IMR-90 (cell line): ENCODE measurements around the gene ZNF236. TPM values are rescaled to one million over a fixed set of nuclear protein-coding genes. Genes with fewer than 3 reads are reported as not detected.
A peak's percentile ranks its signal among the peaks of the same experiment; 100 is the strongest.

ENCODE experiments used
- ATAC-seq: fragments of 200-7000 bp; cut with Tn5 transposase; 2 replicates; pipeline ENCODE4 v1.9.1; 2020; ENCODE audit warnings: low read depth, mild to moderate bottlenecking, moderate library complexity
- BruUV-seq: library from RNA; stranded (reverse); fragments of 400-500 nt; replicated peaks from 2 replicates; lab custom pipeline; 2021; lab: Mats Ljungman, UMichigan
- CTCF ChIA-PET: fragments of 300-600 bp; formaldehyde crosslinking; extraction: SDS; loops from one replicate; lab custom pipeline; 2021; ENCODE audit warnings: antibody characterized with exemption; lab: Yijun Ruan, JAX
- POLR2A ChIA-PET: fragments of 300-600 bp; sonication (Branson Sonifier 250); formaldehyde crosslinking; loops from one replicate; lab custom pipeline; 2022; ENCODE audit warnings: antibody characterized with exemption; ENCODE audit not compliant: unreplicated experiment; lab: Charles Lee
- DNase-seq: peaks from one replicate; pipeline ENCODE4 v3.0.0; 2013
- H2AFZ ChIP-seq: replicated peaks from 2 replicates; pipeline ENCODE3; 2013; ENCODE audit warnings: low read length, mild to moderate bottlenecking; ENCODE audit not compliant: poor library complexity
- H2AK5ac ChIP-seq: 2 replicates; pipeline ENCODE4 v1.6.1; 2013; ENCODE audit warnings: low read depth, low read length, inconsistent platforms
- H2AK9ac ChIP-seq: replicated peaks from 2 replicates; pipeline ENCODE3; 2013; ENCODE audit warnings: mild to moderate bottlenecking, low read depth, low read length, moderate library complexity; ENCODE audit not compliant: poor library complexity
- H2BK120ac ChIP-seq: 2 replicates; pipeline ENCODE4 v1.6.1; 2013; ENCODE audit warnings: low read depth, low read length, inconsistent platforms
- H2BK15ac ChIP-seq: 3 replicates; pipeline ENCODE4 v1.6.1; 2013; ENCODE audit warnings: low read depth, low read length, inconsistent platforms
- H2BK20ac ChIP-seq: 2 replicates; pipeline ENCODE4 v1.6.1; 2013; ENCODE audit warnings: low read depth, mild to moderate bottlenecking, inconsistent platforms, low read length, moderate library complexity
- H2BK5ac ChIP-seq: 2 replicates; pipeline ENCODE4 v1.6.1; 2013; ENCODE audit warnings: mild to moderate bottlenecking, low read depth, low read length, inconsistent platforms; ENCODE audit not compliant: poor library complexity, severe bottlenecking
- H3K14ac ChIP-seq: replicated peaks from 2 replicates; pipeline ENCODE4 v1.6.1; 2013; ENCODE audit warnings: low read depth, low read length, inconsistent platforms
- H3K18ac ChIP-seq: 2 replicates; pipeline ENCODE4 v1.6.1; 2013; ENCODE audit warnings: low read depth, low read length, control low read depth
- H3K23ac ChIP-seq: 2 replicates; pipeline ENCODE4 v1.6.1; 2013; ENCODE audit warnings: low read depth, low read length, inconsistent platforms
- H3K27ac ChIP-seq: 2 replicates; pipeline ENCODE4 v1.5.1; 2013; ENCODE audit warnings: mild to moderate bottlenecking, control low read depth, low read length; ENCODE audit not compliant: insufficient read depth
- H3K27me3 ChIP-seq: 2 replicates; pipeline ENCODE4 v1.6.1; 2013; ENCODE audit warnings: low read length; ENCODE audit not compliant: control insufficient read depth, insufficient read depth
- H3K36me3 ChIP-seq: 2 replicates; pipeline ENCODE4 v1.6.1; 2013; ENCODE audit warnings: low read length, mixed read lengths; ENCODE audit not compliant: control insufficient read depth, insufficient read depth
- H3K4ac ChIP-seq: 2 replicates; pipeline ENCODE4 v1.6.1; 2013; ENCODE audit warnings: low read depth, low read length, inconsistent platforms
- H3K4me1 ChIP-seq: 2 replicates; pipeline ENCODE4 v1.6.1; 2013; ENCODE audit warnings: low read length, mixed read lengths; ENCODE audit not compliant: control insufficient read depth, insufficient read depth
- H3K4me2 ChIP-seq: 2 replicates; pipeline ENCODE4 v1.6.1; 2013; ENCODE audit warnings: low read depth, mild to moderate bottlenecking, control low read depth, low read length, moderate library complexity
- H3K4me3 ChIP-seq: 2 replicates; pipeline ENCODE4 v1.5.1; 2013; ENCODE audit warnings: low read depth, mild to moderate bottlenecking, control low read depth, low read length, moderate library complexity; ENCODE audit not compliant: insufficient read depth
- H3K56ac ChIP-seq: 2 replicates; pipeline ENCODE4 v1.6.1; 2013; ENCODE audit warnings: low read length, inconsistent platforms; ENCODE audit not compliant: insufficient read depth; ENCODE audit errors: extremely low read depth
- H3K79me1 ChIP-seq, 2 experiments: 2 replicates each; pipeline ENCODE4 v1.6.1; 2013; ENCODE audit warnings: low read length in 2 of 2, inconsistent platforms in 1 of 2, low read depth in 1 of 2
- H3K9ac ChIP-seq: 2 replicates; pipeline ENCODE4 v1.6.1; 2013; ENCODE audit warnings: low read depth, low read length, control low read depth
- H3K9me1 ChIP-seq: 2 replicates; pipeline ENCODE4 v1.6.1; 2013; ENCODE audit warnings: low read length, inconsistent platforms; ENCODE audit not compliant: insufficient read depth
- H3K9me3 ChIP-seq: 2 replicates; pipeline ENCODE4 v1.6.1; 2013; ENCODE audit warnings: low read length; ENCODE audit not compliant: control insufficient read depth, insufficient read depth
- H4K20me1 ChIP-seq: 2 replicates; pipeline ENCODE4 v1.6.1; 2013; ENCODE audit warnings: low read length, inconsistent platforms; ENCODE audit not compliant: insufficient read depth
- H4K5ac ChIP-seq: 2 replicates; pipeline ENCODE4 v1.6.1; 2013; ENCODE audit warnings: mild to moderate bottlenecking, low read depth, low read length, control low read depth
- H4K8ac ChIP-seq, 2 experiments: 2 replicates each; pipeline ENCODE4 v1.6.1; 2013; ENCODE audit warnings: low read depth in 2 of 2, low read length in 2 of 2, control low read depth in 1 of 2, inconsistent platforms in 1 of 2
- H4K91ac ChIP-seq: 2 replicates; pipeline ENCODE4 v1.6.1; 2013; ENCODE audit warnings: low read depth, low read length, inconsistent platforms; ENCODE audit not compliant: insufficient read depth
- FOS ChIP-seq: fragments of 150-350 bp; IDR thresholded peaks from 2 replicates; pipeline ENCODE4 v1.6.1; 2016; ENCODE audit warnings: low read depth, low read length
- MXI1 ChIP-seq: IDR thresholded peaks from 2 replicates; pipeline ENCODE4 v1.6.1; 2012; ENCODE audit warnings: low read depth, mild to moderate bottlenecking, low read length, moderate library complexity, borderline replicate concordance
- NFE2L2 ChIP-seq: fragments of 150-350 bp; IDR thresholded peaks from 2 replicates; pipeline ENCODE4 v1.6.1; 2016; ENCODE audit warnings: low read depth, mild to moderate bottlenecking, low read length
- POLR2A ChIP-seq: IDR thresholded peaks from 2 replicates; pipeline ENCODE4 v1.6.1; 2012; ENCODE audit warnings: mild to moderate bottlenecking, low read depth, low read length
- RAD21 ChIP-seq: IDR thresholded peaks from 2 replicates; pipeline ENCODE4 v1.6.1; 2012; ENCODE audit warnings: low read length, improper control_type of control experiment
- RCOR1 ChIP-seq: IDR thresholded peaks from 2 replicates; pipeline ENCODE4 v1.6.1; 2012; ENCODE audit warnings: mild to moderate bottlenecking, low read length, improper control_type of control experiment; ENCODE audit not compliant: insufficient replicate concordance
- RFX5 ChIP-seq: IDR thresholded peaks from 2 replicates; pipeline ENCODE4 v1.8.0; 2012; ENCODE audit warnings: low read depth, mild to moderate bottlenecking, low read length, moderate library complexity
- SMC3 ChIP-seq: fragments of 150-350 bp; IDR thresholded peaks from 2 replicates; pipeline ENCODE4 v1.6.1; 2016; ENCODE audit warnings: low read depth, mild to moderate bottlenecking, antibody characterized with exemption, low read length, moderate library complexity
- USF2 ChIP-seq: fragments of 150-350 bp; IDR thresholded peaks from 2 replicates; pipeline ENCODE4 v1.6.1; 2017; ENCODE audit warnings: mild to moderate bottlenecking, antibody characterized with exemption, low read length, low read depth
- WGBS, 2 experiments: methylation state at CpG; one replicate each; pipeline versions ENCODE4 v1.1.5 to v1.1.7; 2013; ENCODE audit warnings: missing lambda C conversion rate in 2 of 2; ENCODE audit not compliant: insufficient read length in 1 of 2; ENCODE audit errors: extremely low coverage in 2 of 2; 5-methylcytosine and 5-hydroxymethylcytosine counted together
- dilution Hi-C: fragments of 300-500 bp; cut with HindIII; formaldehyde crosslinking; loops from one replicate; pipeline ENCODE4 v1.14.3; 2018; ENCODE audit warnings: low sequenced_read_pairs; ENCODE audit not compliant: unreplicated experiment
- in situ Hi-C: fragments of 300-500 bp; cut with MboI; formaldehyde crosslinking; loops from 3 replicates; pipeline ENCODE4 v1.14.3; 2019; ENCODE audit warnings: low sequenced_read_pairs, inconsistent platforms, mixed read lengths
- intact Hi-C: fragments of 100-400 bp; cut with micrococcal nuclease; formaldehyde crosslinking; loops from 2 replicates; pipeline ENCODE4 v1.10.0; 2022
- polyA plus RNA-seq, 3 experiments: library from polyadenylated mRNA; depleted of rRNA; stranded (reverse); fragments of >200 nt; gene quantifications; 2 replicates each; pipeline ENCODE4 v1.2.3, GENCODE V29; 2012; ENCODE audit warnings: low replicate concordance in 1 of 3
- total RNA-seq: library from RNA; depleted of rRNA; stranded (reverse); fragments of >200 nt; gene quantifications from 2 replicates; pipeline ENCODE4 v1.2.3, GENCODE V29; 2012

The ZNF236 gene
- total and polyA plus RNA-seq, 2 of the 4 experiments (the other 2 are of a cell fraction), result 3.6 to 9.7 TPM

- H3K36me3 ChIP-seq, result no peaks in the 10 kb centered on the region
Observed at GRCh38 chr18:76984193-76985155, 162.1 kb downstream of the ZNF236 start.

More at GRCh38 chr18:76984193-76985155, 162.1 kb downstream of the ZNF236 start:
- no peak overlapping the region for H2BK20ac ChIP-seq
- H3K9ac ChIP-seq, result no peak overlapping the region
- no peak overlapping the region for H2BK120ac ChIP-seq
- H3K4me3 ChIP-seq, result no peak overlapping the region
- peak overlapping the region; percentile 52 for H2AFZ ChIP-seq
- H4K5ac ChIP-seq, result no peak overlapping the region
- H3K4me1 ChIP-seq, result no peaks in the 10 kb centered on the region; the same call in 1 of the 2 replicates
- H3K4ac ChIP-seq, result no peak overlapping the region
- TF ChIP-seq RCOR1 (no peak), SMC3 (no peak), RFX5 (no peak), NFE2L2 (no peak), POLR2A (no peak), RAD21 (no peak), FOS (no peak), MXI1 (no peak), USF2 (no peak)
- no peak overlapping the region for H2AK9ac ChIP-seq
- CTCF ChIA-PET, result interaction anchor here (1.2 to 1.5 kb wide), 3 partner anchors 16 to 181 kb away, joined by 3 to 4 read pairs (median 4); no protein-coding TSS in a partner anchor
- intact Hi-C loops (no loop called here), in situ Hi-C loops (loop anchor here (10.0 kb wide), 1 partner anchor 180 kb away; no protein-coding TSS in a partner anchor), dilution Hi-C loops (no loop called here)
- H4K8ac ChIP-seq, result no peak overlapping the region
- BruUV-seq, result no TSS peak
- DNase-seq (no peak), ATAC-seq (no peak)
- no peak overlapping the region for H2AK5ac ChIP-seq
- no peaks in the 10 kb centered on the region for H3K9me1 ChIP-seq
- no peak overlapping the region for H3K14ac ChIP-seq
- POLR2A ChIA-PET, result no interaction called here
- WGBS, 2 experiments, result 100% methylated on average over 9 of the region's 40 CpGs; no CpG with 5 or more reads in 1 of the 2 experiments
- no peak overlapping the region for H3K56ac ChIP-seq
- H3K4me2 ChIP-seq, result no peak overlapping the region
- no peaks in the 10 kb centered on the region for H3K9me3 ChIP-seq
- no peak overlapping the region for H3K23ac ChIP-seq
- H3K18ac ChIP-seq, result no peak overlapping the region
- H3K79me1 ChIP-seq, result no peaks in the 10 kb centered on the region
- peaks cover 8% of the 10 kb centered on the region for H3K27me3 ChIP-seq
- H4K20me1 ChIP-seq, result no peaks in the 10 kb centered on the region
- H2BK15ac ChIP-seq, result no peak overlapping the region
- no peak overlapping the region for H2BK5ac ChIP-seq
- no peak overlapping the region for H4K91ac ChIP-seq
- no peak overlapping the region for H3K27ac ChIP-seq
